CD4-positive, alpha-beta T cell treated with Interferon alpha-2 for 1 hour (primary cell): ENCODE data around the gene UAP1L1.
"Not testable (repeated sequence)": the region's sequence is repeated elsewhere in the genome, so short reads cannot be mapped to it uniquely, and the experiment has no call there.

Experiments
- DNase-seq, 2 donors: peaks; one replicate each; pipeline ENCODE4 v3.0.0-alpha.2; 2020 to 2022

The UAP1L1 gene

DNA sequence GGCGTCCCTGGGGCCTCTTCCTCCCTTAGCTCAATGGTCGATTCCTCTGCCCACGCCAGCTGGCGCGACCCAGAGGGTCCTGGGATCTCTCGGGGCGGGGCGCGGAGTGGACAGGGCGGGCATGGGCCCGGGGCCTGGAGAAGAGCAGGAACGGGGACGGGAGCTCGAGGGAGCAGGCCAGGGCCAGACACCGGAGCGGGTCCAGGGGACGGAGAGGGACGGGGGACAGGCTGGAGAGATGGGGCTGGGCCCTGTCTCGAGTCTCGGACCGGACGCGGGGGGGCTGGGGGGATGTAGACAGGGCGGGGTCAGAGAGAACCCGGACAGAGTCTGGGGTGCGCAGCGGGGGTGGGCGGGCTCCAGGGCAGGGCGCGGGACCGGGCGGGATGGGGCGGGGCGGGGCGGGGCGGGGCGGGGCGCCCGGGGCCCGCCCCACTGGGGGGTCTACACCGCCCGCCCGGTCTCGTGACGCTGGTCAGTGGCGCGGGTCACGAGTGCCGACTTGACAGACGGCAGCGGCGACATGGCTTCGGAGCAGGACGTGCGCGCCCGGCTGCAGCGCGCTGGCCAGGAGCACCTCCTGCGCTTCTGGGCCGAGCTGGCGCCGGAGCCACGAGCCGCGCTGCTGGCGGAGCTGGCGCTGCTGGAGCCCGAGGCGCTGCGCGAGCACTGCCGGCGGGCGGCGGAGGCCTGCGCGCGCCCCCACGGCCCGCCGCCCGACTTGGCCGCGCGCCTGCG lies at the start of gene UAP1L1:
TSS of gene UAP1L1 (plus strand) at position 508 of the 738 bp plus-strand sequence. CDS start at position 524, 16 bp downstream.
- DNase-seq, result peak; percentile 52 to 72

DNA sequence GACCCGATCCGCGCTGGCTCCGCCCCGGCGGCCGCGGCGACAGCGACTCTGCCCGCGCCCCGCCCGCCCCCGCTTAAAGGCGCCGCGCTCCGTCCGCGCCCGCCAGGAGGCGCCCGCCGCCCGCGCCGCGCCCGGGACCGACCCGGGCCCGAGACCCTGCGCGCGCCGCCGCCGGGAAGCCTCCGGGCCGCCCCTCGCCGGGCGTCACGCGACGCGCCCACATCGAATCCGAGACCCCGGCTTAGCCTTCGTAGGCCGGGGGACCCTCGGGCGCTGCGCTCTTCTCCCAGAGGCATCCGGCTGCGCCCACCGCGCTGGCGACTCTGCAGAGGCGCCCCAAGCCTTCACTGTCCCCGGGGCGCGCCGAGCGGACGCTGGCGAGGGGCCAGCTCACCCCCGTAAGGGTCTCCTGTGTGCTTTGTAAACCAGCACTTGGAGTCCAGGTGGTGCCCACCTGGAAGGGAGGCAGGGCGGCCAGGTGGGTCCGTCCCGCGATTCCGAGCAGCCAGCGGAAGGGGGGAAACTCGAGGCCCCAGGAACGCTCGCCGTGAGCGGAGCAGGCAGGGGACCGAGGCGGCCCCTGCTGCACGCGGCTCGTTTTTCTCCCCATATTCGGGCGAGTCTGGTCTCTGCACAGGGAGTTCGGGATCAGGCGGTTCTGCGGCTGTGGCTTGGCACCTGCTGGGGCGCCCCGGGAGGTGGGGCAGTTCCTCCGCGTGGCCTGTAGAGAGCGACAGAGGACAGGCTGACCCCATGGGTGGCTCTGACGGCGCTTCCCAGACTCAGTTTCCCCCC lies 48.9 kb upstream of the UAP1L1 start:
- DNase-seq, result peak; percentile 65 to 81

DNA sequence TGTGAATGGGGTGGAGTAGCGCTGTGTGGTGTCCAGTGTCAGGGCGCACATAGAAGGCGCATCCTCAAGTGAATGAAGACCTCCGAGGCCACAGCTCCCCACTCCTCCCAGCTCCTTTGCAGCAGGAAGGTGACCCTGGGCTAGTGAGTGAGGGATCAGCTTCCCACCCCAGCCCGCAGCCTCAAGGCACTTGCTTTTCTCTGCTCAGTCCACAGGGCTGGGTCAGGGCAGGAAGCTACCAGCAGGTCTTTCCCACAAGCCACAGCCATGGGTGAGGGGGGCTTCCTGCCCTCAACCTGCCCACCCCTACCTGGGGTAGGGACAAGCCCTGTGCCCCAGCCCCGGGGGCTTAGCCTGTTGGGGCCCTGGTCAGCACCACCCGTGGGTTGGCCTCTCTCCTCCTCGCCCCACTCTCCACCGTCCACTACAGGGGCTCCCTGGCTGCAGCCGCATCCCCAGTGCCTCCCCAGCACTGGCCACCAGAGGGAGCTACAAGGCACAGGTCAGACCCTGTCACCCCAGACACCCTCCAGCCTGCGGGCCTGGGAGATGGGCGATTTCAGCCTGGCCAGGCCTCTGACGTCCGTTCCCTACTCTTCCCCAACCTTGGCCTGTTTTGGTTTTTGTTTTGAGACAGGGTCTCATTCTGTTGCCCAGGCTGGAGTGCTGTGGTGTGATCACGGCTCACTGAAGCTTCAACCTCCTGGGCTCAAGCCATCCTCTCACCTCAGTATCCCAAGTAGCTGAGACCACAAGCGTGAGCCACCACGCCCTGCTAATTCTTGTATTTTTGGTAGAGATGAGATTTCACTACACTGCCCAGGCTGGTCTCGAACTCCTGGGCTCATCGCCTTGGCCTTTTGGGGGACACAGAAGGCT lies 48.0 kb upstream of the UAP1L1 start:
- peak; percentile 69 to 74 for DNase-seq

DNA sequence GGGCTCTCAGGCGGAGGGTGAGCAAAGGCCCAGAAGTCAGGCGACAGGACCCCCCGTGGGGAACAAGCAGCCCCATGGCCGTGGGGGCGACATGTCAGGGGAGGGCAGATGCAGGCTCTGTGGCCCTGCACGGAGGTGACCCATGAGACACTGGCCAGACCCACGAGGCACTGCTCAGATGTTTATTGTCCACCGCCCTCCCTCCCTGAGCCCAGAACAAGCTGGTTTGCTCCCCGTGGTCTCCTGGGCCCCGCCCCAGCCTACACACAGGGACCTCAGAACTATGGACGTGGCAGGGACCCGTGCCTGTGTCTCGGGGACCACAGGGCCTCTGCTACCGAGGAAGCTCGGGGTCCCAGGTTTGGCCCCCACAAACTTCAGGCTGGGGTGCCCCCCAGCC lies 47.3 kb upstream of the UAP1L1 start:
- no peak for DNase-seq

DNA sequence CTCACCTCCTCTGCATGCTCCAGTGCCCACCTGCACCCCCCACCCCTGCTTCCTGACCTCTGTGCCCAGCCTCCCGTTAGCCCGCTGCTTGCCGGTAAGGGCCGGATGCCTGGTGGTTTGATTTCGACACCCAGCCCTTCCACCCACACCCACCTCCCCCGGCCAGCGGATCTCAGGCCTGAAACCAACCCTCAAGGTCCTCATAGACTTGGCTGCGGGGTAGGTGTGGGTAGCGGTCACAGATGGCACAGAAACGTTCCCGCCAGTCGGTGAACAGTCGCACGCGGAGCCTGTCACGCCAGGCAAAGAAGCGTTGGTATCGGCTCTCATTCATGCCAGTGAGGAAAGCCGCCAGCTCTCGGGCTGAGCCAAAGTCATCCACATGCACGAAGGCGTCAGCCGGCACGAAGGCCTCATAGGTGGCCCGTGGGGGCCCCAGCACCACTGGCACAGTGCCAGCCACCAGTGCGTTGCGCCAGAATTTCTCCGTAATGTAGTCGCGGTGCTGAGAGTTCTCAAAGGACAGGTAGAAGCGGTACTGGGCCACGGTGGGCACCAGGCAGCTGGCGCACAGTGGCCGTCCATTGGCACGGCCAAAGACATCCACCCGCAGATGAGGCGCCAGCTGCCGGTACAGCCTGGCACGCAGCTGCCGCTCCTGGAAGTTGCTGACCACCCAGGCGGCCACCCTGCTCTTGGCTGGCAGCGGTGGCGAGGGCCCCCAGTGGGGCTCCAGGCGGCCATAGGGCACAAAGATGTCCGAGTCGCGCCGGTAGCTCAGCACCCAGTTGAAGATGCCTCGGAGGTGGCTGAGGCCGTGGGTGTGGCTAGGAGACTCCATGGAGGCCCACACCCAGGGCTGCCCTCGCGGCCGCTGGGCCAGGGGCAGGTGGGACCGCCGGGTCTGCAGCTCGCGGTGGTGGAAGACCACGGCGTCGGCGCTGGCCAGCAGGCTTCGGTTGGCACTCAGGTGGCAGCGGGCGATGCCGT lies 46.5 kb upstream of the UAP1L1 start:
- peak; percentile 59 to 62 for DNase-seq

DNA sequence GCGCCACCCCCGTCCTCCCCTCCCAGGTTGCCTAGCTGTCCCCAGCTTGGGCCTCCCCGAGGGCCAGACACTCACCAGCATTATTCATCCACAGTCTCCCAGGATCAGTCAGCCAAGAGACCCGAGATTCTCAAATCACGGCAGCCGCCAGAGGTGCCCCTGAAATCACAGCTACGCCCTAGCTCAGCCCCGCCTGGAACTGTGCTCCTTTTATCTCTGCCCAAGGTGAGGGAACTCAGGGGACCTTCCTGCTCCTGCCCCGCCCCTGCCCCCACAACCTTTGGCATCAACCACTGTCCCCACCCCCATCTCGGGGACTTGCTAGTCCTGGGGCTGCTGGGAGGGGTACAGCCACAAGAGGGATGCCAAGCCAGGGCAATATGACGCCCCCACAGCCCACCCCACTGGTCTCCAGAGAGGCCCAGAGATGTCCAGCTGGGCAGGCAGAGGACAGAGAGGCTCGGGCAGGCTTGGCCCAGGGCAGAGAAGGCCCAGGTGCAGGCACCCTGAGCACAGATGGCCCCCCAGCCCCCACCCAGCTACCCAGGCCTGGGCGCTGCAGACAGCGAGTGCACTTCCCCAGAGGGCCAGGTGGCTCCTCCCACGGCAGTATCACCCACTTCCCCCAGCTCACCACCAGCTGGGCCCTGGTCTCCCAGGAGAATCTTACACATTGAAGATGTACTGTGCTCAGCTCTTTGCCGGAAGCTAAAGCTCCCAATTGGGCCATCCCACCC lies 45.2 kb upstream of the UAP1L1 start, which contains the start of gene FUT7:
TSS of gene FUT7 (minus strand) at position 185 of the 737 bp plus-strand sequence. CDS start at position 88, 97 bp downstream.
- peak; percentile 56 to 67 for DNase-seq

DNA sequence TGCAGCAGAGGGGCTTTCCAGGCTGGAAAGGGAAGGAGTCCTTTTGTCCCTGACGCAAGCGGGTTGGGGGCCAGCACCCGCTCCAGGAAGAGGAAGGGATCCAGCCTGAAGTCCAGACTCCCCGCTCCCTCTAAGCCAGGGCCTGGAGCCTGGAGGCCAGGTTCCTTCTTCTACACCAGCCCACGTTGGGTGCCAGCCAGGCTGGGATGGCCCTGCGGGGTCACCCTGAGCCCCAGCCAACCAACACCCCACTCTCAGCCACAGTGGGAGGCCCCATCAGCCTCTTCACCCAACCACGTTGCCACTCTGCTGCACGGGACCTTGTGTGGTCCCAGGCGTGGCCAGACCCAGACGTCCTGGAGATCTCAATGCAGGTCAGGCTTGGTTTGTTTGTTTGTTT lies 44.5 kb upstream of the UAP1L1 start:
- DNase-seq, result peak; percentile 41 to 65

GRCh38 chr9:137033481-137033880 lies 43.8 kb upstream of the UAP1L1 start:
- DNase-seq, result not testable (repeated sequence)

DNA sequence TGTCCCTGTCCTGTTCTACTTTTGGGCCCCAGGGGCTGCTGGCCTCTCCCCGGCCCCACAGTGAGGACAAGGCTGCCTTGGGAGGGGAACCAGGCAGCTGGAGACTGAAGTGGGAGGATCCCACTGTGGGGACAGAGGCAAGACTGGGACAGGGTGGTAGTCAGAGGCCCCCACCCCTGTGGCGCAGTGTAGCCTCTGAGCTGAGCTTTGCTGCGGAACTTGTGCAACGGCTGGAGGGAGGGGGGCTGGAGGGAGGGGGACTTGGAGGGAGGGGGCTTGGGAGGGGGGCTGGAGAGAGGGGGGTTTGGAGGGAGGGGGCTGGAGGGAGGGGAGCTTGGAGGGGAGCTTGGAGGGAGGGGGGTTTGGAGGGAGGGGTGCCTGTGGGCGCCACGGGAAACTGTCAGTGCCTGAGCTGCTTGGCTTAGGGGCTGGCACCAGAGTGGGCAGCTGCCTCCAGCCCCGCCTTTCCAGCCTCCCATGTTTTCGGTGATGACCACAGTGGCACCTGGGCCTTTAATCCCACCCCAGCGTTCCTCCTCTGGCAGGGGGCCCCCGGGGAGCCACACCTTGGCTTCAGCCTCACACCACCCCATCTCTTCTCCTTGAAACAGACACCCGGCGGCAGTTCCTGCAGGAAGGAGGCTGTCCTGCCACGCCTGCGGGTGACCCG lies 43.1 kb upstream of the UAP1L1 start:
- DNase-seq, result no peak

- DNase-seq, result peak; percentile 86 to 89
Measured at GRCh38 chr9:137034709-137035506, 42.4 kb upstream of the UAP1L1 start.

- no peak for DNase-seq
Measured at GRCh38 chr9:137035507-137035834, 41.8 kb upstream of the UAP1L1 start.

DNA sequence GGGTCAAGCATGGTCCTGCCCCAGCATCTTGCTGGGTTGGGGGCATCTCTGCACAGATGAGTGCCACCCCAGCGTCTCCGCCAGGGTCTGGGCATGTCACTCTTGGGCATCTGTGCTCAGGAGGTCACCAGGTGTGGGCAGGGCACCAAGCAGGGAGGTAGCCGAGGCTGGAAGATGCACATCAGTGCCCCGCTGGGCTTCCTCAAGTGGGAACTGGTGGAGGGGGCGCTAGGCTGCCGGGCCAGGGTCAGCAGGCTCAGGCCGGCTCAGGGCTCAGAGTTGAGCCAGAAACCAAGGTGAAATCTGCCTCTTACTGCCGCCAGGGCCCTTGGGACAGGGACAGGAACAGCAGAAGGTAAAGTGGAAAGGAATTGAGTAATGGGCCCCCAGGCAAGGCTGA lies 41.4 kb upstream of the UAP1L1 start:
- no peak for DNase-seq

- no peak for DNase-seq
Measured at GRCh38 chr9:137037035-137037434, 40.3 kb upstream of the UAP1L1 start.

GRCh38 chr9:137037483-137037882 lies 39.8 kb upstream of the UAP1L1 start:
- no peak for DNase-seq

- no peak for DNase-seq
Measured at GRCh38 chr9:137038916-137039315, 38.4 kb upstream of the UAP1L1 start.

DNA sequence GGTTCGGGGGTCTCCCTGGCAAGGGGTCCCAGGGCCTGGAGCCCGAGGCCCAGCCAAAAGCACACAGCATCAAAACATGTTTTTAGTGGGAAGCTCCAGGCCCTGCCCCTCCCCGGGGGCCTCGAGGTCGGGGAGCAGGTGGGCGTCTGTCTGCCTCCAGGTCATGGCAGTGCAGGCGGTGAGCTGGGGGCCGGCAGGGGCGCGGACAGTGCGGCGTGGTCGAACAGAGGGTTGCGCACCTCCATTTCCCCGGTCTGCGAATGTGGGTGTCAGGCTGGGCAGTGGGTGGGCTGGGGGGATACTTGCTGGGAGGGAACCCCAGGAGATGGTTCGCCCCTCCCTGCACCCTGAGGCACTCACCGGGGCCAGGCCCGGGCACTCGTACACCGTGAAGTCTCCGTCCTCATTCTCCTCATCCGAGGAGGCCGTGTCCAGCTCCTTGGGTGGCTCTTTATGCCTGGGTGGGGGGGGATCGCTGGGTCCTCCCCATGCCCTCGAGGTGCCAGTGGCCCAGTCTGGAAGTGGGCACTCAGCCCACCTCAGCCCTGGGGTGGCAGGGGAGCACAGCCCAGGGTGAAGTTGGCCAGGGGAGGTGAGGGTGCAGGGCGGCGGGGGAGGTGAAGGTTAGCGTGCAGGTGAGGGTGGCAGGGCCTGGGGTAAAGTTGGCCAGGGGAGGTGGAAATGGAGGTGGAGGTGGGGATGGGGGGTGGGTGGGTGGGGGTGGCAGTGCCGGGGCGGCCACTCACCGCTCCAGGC lies 37.5 kb upstream of the UAP1L1 start:
- no peak for DNase-seq

DNA sequence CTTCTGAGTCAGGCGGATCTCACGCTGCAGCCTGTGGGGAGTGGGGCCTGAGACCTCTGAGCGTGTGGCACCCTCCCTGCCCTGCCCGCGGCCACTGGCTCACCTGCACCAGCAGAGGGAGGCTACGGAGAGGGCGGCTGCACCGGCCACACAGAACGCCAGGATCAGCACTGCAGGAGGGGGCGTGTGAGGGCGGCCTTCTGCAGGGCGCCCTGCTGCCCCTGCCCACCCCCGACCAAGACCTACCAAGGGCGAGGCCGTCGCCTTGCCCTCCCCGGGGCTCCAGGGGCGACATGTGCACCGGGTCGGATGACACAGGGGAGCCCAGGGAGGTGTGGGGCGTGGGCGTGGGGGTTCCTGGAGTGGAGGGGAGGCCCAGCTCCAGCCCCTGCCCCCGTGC lies 36.7 kb upstream of the UAP1L1 start:
- DNase-seq, result no peak

- no peak for DNase-seq
Measured at GRCh38 chr9:137041124-137041523, 36.2 kb upstream of the UAP1L1 start.
